ENCODE data around the gene SLC2A9. TPM values are rescaled to one million over a fixed set of nuclear protein-coding genes. Genes with fewer than 3 reads are reported as not detected.
"Not testable (repeated sequence)": the region's sequence is repeated elsewhere in the genome, so short reads cannot be mapped to it uniquely, and the experiment has no call there.

The SLC2A9 gene
- total RNA-seq, 1 donor from 2014 or later, result 3.6 TPM

- no peak for DNase-seq (ENCODE audit: low read depth)
- H3K27me3 ChIP-seq (ENCODE audit: control insufficient read depth, insufficient read depth, low read length), result no peaks in the 10 kb centered on the region
- no peaks in the 10 kb centered on the region for H3K36me3 ChIP-seq (ENCODE audit: control insufficient read depth, insufficient read depth, low read length)
- H3K4me3 ChIP-seq (ENCODE audit: low read depth, low read length), result no peak overlapping the region
- TF ChIP-seq CTCF (IDR thresholded peaks at IDR 0.05; ENCODE audit: insufficient read depth, low read length, poor library complexity, severe bottlenecking), result no peak
These were observed 116.2 kb downstream of the SLC2A9 start for GRCh38 chr4:9904976-9905587.

- Histone ChIP-seq H3K27me3 (ENCODE audit: control insufficient read depth, insufficient read depth, low read length) (no peaks in the 10 kb centered on the region), H3K4me3 (ENCODE audit: low read depth, low read length) (no peak overlapping the region), H3K36me3 (ENCODE audit: control insufficient read depth, insufficient read depth, low read length) (no peaks in the 10 kb centered on the region)
- TF ChIP-seq CTCF (IDR thresholded peaks at IDR 0.05; ENCODE audit: insufficient read depth, low read length, poor library complexity, severe bottlenecking), result no peak
- DNase-seq (ENCODE audit: low read depth), result no peak
These were observed 118.0 kb downstream of the SLC2A9 start for GRCh38 chr4:9903317-9903716.

- Histone ChIP-seq H3K36me3 (ENCODE audit: control insufficient read depth, insufficient read depth, low read length) (no peaks in the 10 kb centered on the region), H3K4me3 (ENCODE audit: low read depth, low read length) (no peak overlapping the region), H3K27me3 (ENCODE audit: control insufficient read depth, insufficient read depth, low read length) (no peaks in the 10 kb centered on the region)
- no peak for DNase-seq (ENCODE audit: low read depth)
- no peak for TF ChIP-seq CTCF (IDR thresholded peaks at IDR 0.05; ENCODE audit: insufficient read depth, low read length, poor library complexity, severe bottlenecking)
These were observed 120.0 kb downstream of the SLC2A9 start for GRCh38 chr4:9901257-9901656.

GRCh38 chr4:9900633-9901032 is 120.7 kb downstream of the SLC2A9 start:
- not testable (repeated sequence) for H3K36me3 ChIP-seq (ENCODE audit: control insufficient read depth, insufficient read depth, low read length); H3K4me3 ChIP-seq (ENCODE audit: low read depth, low read length); DNase-seq (ENCODE audit: low read depth); H3K27me3 ChIP-seq (ENCODE audit: control insufficient read depth, insufficient read depth, low read length)

GRCh38 chr4:9899306-9900055 is 121.8 kb downstream of the SLC2A9 start:
- H3K36me3 ChIP-seq (ENCODE audit: control insufficient read depth, insufficient read depth, low read length), result no peaks in the 10 kb centered on the region
- no peak overlapping the region for H3K4me3 ChIP-seq (ENCODE audit: low read depth, low read length)
- no peak for DNase-seq (ENCODE audit: low read depth)
- TF ChIP-seq CTCF (IDR thresholded peaks at IDR 0.05; ENCODE audit: insufficient read depth, low read length, poor library complexity, severe bottlenecking), result no peak
- H3K27me3 ChIP-seq (ENCODE audit: control insufficient read depth, insufficient read depth, low read length), result no peaks in the 10 kb centered on the region

- Histone ChIP-seq H3K27me3 (ENCODE audit: control insufficient read depth, insufficient read depth, low read length) (no peaks in the 10 kb centered on the region), H3K36me3 (ENCODE audit: control insufficient read depth, insufficient read depth, low read length) (no peaks in the 10 kb centered on the region), H3K4me3 (ENCODE audit: low read depth, low read length) (no peak overlapping the region)
- no peak for DNase-seq (ENCODE audit: low read depth)
- peak; percentile 23 for TF ChIP-seq CTCF (IDR thresholded peaks at IDR 0.05; ENCODE audit: insufficient read depth, low read length, poor library complexity, severe bottlenecking)
These were observed 122.5 kb downstream of the SLC2A9 start for GRCh38 chr4:9898596-9899305.
